ENCODE measurements around the gene NRL. TPM values are rescaled to one million over a fixed set of nuclear protein-coding genes. Genes with fewer than 3 reads are reported as not detected.
A peak's percentile ranks its signal among the peaks of the same experiment; 100 is the strongest.

NRL gene
- polyA plus RNA-seq, 1 donor (not counting 4 experiments of a cell fraction or from before 2014, with no cell fraction given), result 0.29 TPM

DNA sequence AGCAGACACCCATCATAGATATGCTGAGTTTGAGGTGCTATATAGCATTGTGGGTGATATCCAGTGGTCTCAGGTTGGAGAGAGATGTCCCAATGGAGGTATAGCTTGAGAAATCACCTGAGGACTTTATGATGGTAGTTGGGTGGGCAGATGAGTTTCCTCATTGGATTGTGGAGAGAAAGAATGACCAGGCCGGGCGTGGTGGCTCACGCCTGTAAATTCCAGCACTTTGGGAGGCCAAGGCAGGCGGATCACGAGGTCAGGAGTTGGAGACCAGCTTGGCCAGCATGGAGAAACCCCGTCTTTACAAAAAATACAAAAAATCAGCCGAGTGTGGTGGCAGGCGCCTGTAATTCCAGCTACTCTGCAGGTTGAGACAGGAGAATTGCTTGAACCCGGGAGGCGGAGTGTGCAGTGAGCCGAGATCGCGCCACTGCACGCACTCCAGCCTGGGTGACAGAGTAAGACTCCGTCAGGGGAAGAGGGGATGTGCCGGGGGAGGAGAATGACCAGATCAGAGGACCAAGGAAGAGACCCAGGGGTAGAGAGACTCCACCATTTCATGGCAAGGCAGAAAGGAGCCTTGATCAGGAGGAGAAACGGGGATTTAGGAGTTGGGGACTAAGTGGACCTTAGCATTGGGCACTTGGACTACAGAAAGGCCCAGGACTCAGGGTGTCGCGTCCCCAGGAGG is 21.4 kb downstream of the NRL start:
- peak overlapping the region in 2 of 3 experiments; percentile 23 to 44 for H3K4me3 ChIP-seq (ENCODE audit: control insufficient read depth in 2 of 3, extremely low read depth in 1 of 3, insufficient read depth in 2 of 3, low read depth in 1 of 3, low read length in 3 of 3)
- no peaks in the 10 kb centered on the region for H3K27me3 ChIP-seq (ENCODE audit: control insufficient read depth, extremely low read depth, insufficient read depth, low read length)
- TF ChIP-seq, protein P1, sequence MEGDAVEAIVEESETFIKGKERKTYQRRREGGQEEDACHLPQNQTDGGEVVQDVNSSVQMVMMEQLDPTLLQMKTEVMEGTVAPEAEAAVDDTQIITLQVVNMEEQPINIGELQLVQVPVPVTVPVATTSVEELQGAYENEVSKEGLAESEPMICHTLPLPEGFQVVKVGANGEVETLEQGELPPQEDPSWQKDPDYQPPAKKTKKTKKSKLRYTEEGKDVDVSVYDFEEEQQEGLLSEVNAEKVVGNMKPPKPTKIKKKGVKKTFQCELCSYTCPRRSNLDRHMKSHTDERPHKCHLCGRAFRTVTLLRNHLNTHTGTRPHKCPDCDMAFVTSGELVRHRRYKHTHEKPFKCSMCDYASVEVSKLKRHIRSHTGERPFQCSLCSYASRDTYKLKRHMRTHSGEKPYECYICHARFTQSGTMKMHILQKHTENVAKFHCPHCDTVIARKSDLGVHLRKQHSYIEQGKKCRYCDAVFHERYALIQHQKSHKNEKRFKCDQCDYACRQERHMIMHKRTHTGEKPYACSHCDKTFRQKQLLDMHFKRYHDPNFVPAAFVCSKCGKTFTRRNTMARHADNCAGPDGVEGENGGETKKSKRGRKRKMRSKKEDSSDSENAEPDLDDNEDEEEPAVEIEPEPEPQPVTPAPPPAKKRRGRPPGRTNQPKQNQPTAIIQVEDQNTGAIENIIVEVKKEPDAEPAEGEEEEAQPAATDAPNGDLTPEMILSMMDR (optimal IDR thresholded peaks at IDR 0.05 in 1 of 3, IDR thresholded peaks at IDR 0.05 in 1 of 3, conservative IDR thresholded peaks at IDR 0.05 in 1 of 3; ENCODE audit: extremely low read depth in 1 of 3, insufficient read depth in 2 of 3, low read length in 3 of 3), result no peak
- no peak for TF ChIP-seq EZH2 (IDR thresholded peaks at IDR 0.05; ENCODE audit: low read length)
- H3K27ac ChIP-seq (ENCODE audit: control insufficient read depth, insufficient read depth, low read length), result peak overlapping the region; percentile 77
- peak overlapping the region; percentile 90 for H2AFZ ChIP-seq (ENCODE audit: control insufficient read depth, low read length)
- H3K9me1 ChIP-seq (ENCODE audit: control insufficient read depth, extremely low read depth, insufficient read depth, low read length), result no peaks in the 10 kb centered on the region
- DNase-seq (ENCODE audit: low read depth, low spot score) (no peak), FAIRE-seq (no peak)
- peaks cover 0 to 9% of the 10 kb centered on the region in 2 experiments for H3K36me3 ChIP-seq (ENCODE audit: control insufficient read depth in 2 of 2, extremely low read depth in 1 of 2, insufficient read depth in 2 of 2, low read length in 2 of 2)
- H3K79me2 ChIP-seq (ENCODE audit: control insufficient read depth, insufficient read depth, low read length), result peaks cover 2% of the 10 kb centered on the region
- peaks cover 17% of the 10 kb centered on the region for H3K4me1 ChIP-seq (ENCODE audit: control insufficient read depth, extremely low read depth, insufficient read depth, low read length)
- peak overlapping the region; percentile 85 for H3K4me2 ChIP-seq (ENCODE audit: control insufficient read depth, extremely low read depth, insufficient read depth, low read depth, low read length)
- H3K9me3 ChIP-seq (ENCODE audit: control insufficient read depth, low read depth, low read length), result no peaks in the 10 kb centered on the region
- peak overlapping the region; percentile 69 for H3K9ac ChIP-seq (ENCODE audit: control insufficient read depth, extremely low read depth, insufficient read depth, low read length)
- H4K20me1 ChIP-seq (ENCODE audit: control insufficient read depth, extremely low read depth, insufficient read depth, low read length), result no peaks in the 10 kb centered on the region
- dilution Hi-C loops (cut with MboI; ENCODE audit: extremely low pct_ligation_motif_present, low sequenced_read_pairs), result no loop called here

DNA sequence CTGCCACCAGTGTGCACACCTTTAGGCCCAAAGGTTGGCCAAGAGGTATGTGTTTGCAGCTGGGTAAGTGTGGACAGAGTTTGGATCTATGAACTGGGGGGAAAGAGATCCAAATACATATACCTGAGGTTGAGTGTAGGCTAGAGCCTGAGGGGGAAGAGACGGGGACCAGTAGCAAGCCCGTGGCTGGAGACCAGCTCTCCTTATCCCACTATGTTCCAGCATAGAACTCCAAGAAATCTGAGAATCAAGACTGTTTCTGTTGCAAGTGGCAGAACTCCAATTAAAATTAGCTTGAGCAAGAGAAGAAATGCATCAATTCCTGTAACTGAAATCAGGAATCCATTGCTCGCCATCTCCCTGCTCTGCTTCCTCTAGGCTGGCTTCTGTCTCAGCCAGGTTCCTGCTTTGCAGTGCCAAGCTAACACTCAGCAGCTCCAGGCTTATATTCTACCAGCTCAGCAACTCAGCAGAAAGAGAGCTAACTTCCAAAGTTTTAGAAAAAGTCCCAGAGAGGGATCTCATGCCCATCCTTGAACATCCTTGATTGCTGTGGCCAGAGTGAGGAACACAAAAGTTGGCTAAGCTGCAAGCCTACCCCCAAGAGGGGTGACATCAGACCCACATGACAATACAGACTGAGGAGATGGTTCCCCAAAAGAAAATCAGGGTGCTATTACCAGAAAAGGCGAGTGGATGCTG is 22.1 kb downstream of the NRL start:
- no peaks in the 10 kb centered on the region for H4K20me1 ChIP-seq (ENCODE audit: control insufficient read depth, extremely low read depth, insufficient read depth, low read length)
- H3K9me1 ChIP-seq (ENCODE audit: control insufficient read depth, extremely low read depth, insufficient read depth, low read length), result no peaks in the 10 kb centered on the region
- no peak overlapping the region for H3K4me3 ChIP-seq (ENCODE audit: control insufficient read depth in 2 of 3, extremely low read depth in 1 of 3, insufficient read depth in 2 of 3, low read depth in 1 of 3, low read length in 3 of 3)
- DNase-seq (ENCODE audit: low read depth, low spot score) (no peak), FAIRE-seq (no peak)
- dilution Hi-C loops (cut with MboI; ENCODE audit: extremely low pct_ligation_motif_present, low sequenced_read_pairs), result no loop called here
- no peaks in the 10 kb centered on the region for H3K27me3 ChIP-seq (ENCODE audit: control insufficient read depth, extremely low read depth, insufficient read depth, low read length)
- no peak overlapping the region for H2AFZ ChIP-seq (ENCODE audit: control insufficient read depth, low read length)
- peaks cover 0 to 9% of the 10 kb centered on the region in 2 experiments for H3K36me3 ChIP-seq (ENCODE audit: control insufficient read depth in 2 of 2, extremely low read depth in 1 of 2, insufficient read depth in 2 of 2, low read length in 2 of 2)
- no peak overlapping the region for H3K4me2 ChIP-seq (ENCODE audit: control insufficient read depth, extremely low read depth, insufficient read depth, low read depth, low read length)
- H3K27ac ChIP-seq (ENCODE audit: control insufficient read depth, insufficient read depth, low read length), result no peak overlapping the region
- H3K9ac ChIP-seq (ENCODE audit: control insufficient read depth, extremely low read depth, insufficient read depth, low read length), result no peak overlapping the region
- H3K9me3 ChIP-seq (ENCODE audit: control insufficient read depth, low read depth, low read length), result no peaks in the 10 kb centered on the region
- H3K4me1 ChIP-seq (ENCODE audit: control insufficient read depth, extremely low read depth, insufficient read depth, low read length), result peaks cover 17% of the 10 kb centered on the region
- peaks cover 2% of the 10 kb centered on the region for H3K79me2 ChIP-seq (ENCODE audit: control insufficient read depth, insufficient read depth, low read length)
- TF ChIP-seq, protein P1 (optimal IDR thresholded peaks at IDR 0.05 in 1 of 3, IDR thresholded peaks at IDR 0.05 in 1 of 3, conservative IDR thresholded peaks at IDR 0.05 in 1 of 3; ENCODE audit: extremely low read depth in 1 of 3, insufficient read depth in 2 of 3, low read length in 3 of 3), result no peak
- no peak for TF ChIP-seq EZH2 (IDR thresholded peaks at IDR 0.05; ENCODE audit: low read length)

Measured in keratinocyte (primary cell).